ENCODE data around the gene ZFP1. TPM values are rescaled to one million over a fixed set of nuclear protein-coding genes. Genes with fewer than 3 reads are reported as not detected.

ZFP1 gene
- total RNA-seq, 1 donor from 2014 or later, result 19.8 TPM

GRCh38 chr16:75151798-75152197 lies 3.5 kb downstream of the ZFP1 start:
- peaks cover 47% of the 10 kb centered on the region for H3K36me3 Mint-ChIP-seq
- H3K4me1 Mint-ChIP-seq (ENCODE audit: unreplicated experiment), result peaks cover 4% of the 10 kb centered on the region

GRCh38 chr16:75152635-75153034 lies 4.3 kb downstream of the ZFP1 start:
- Mint-ChIP-seq H3K27me3 (no peaks in the 10 kb centered on the region), H3K9me3 (peaks cover 17% of the 10 kb centered on the region), H3K4me3 (peak overlapping the region; percentile 2), H3K27ac (no peak overlapping the region), H3K36me3 (peaks cover 56% of the 10 kb centered on the region), H3K4me1 (ENCODE audit: unreplicated experiment) (peaks cover 4% of the 10 kb centered on the region)
- TF ChIP-seq, protein P1, sequence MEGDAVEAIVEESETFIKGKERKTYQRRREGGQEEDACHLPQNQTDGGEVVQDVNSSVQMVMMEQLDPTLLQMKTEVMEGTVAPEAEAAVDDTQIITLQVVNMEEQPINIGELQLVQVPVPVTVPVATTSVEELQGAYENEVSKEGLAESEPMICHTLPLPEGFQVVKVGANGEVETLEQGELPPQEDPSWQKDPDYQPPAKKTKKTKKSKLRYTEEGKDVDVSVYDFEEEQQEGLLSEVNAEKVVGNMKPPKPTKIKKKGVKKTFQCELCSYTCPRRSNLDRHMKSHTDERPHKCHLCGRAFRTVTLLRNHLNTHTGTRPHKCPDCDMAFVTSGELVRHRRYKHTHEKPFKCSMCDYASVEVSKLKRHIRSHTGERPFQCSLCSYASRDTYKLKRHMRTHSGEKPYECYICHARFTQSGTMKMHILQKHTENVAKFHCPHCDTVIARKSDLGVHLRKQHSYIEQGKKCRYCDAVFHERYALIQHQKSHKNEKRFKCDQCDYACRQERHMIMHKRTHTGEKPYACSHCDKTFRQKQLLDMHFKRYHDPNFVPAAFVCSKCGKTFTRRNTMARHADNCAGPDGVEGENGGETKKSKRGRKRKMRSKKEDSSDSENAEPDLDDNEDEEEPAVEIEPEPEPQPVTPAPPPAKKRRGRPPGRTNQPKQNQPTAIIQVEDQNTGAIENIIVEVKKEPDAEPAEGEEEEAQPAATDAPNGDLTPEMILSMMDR (conservative IDR thresholded peaks at IDR 0.05), result no peak
- no peak for DNase-seq (ENCODE audit: extremely low spot score, unreplicated experiment)

More at GRCh38 chr16:75151798-75152197, 3.5 kb downstream of the ZFP1 start:
- no peak for DNase-seq (ENCODE audit: extremely low spot score, unreplicated experiment)
- no peak overlapping the region for H3K4me3 Mint-ChIP-seq
- peaks cover 15% of the 10 kb centered on the region for H3K9me3 Mint-ChIP-seq
- no peak overlapping the region for H3K27ac Mint-ChIP-seq
- no peaks in the 10 kb centered on the region for H3K27me3 Mint-ChIP-seq
- TF ChIP-seq, protein P1 (conservative IDR thresholded peaks at IDR 0.05), result no peak

GRCh38 chr16:75160386-75160785 lies 12.1 kb downstream of the ZFP1 start:
- no peak for DNase-seq (ENCODE audit: extremely low spot score, unreplicated experiment)
- Mint-ChIP-seq H3K4me3 (no peak overlapping the region), H3K27me3 (no peaks in the 10 kb centered on the region), H3K4me1 (ENCODE audit: unreplicated experiment) (no peaks in the 10 kb centered on the region), H3K27ac (no peak overlapping the region), H3K36me3 (peaks cover 65% of the 10 kb centered on the region), H3K9me3 (peaks cover 14% of the 10 kb centered on the region)
- TF ChIP-seq, protein P1 (conservative IDR thresholded peaks at IDR 0.05), result no peak

DNA sequence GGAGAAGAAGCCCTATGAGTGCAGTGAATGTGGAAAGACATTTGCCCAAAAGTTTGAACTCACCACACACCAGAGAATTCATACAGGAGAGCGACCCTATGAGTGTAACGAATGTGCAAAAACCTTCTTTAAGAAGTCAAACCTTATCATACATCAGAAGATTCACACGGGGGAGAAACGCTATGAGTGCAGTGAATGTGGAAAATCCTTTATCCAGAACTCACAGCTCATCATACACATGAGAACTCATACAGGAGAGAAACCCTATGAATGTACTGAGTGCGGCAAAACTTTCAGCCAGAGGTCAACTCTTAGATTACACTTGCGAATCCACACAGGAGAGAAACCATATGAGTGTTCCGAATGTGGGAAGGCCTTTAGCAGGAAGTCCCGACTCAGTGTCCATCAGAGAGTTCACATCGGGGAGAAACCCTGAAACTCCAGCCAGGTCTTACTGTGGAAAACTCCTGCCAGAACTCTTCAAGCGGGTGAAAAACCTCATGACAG lies 21.6 kb downstream of the ZFP1 start:
- Mint-ChIP-seq H3K9me3 (peaks cover 6% of the 10 kb centered on the region), H3K27me3 (no peaks in the 10 kb centered on the region), H3K36me3 (peaks cover 72% of the 10 kb centered on the region), H3K4me3 (no peak overlapping the region), H3K4me1 (ENCODE audit: unreplicated experiment) (no peaks in the 10 kb centered on the region), H3K27ac (no peak overlapping the region)
- DNase-seq (ENCODE audit: extremely low spot score, unreplicated experiment), result no peak
- TF ChIP-seq, protein P1 (conservative IDR thresholded peaks at IDR 0.05), result no peak

DNA sequence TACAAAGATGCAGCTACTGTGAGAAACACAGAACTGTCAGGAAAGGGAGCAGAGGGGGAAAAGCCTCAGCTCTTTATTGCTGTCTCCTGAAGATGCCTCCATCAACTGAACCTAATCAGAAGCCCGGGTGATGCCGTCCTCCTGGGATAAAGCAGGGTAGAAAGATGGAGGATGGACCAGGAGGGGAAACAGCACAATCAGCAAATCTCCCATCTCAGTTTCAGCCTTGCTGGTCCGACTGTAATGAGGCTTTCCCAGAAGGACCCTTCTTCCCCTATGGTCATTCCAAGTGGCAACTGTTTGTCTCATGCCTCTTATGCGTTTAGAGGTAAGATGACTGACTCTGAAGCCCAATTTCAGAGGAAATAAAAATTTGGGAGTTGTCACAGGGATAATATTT lies 24.3 kb downstream of the ZFP1 start:
- H3K27ac Mint-ChIP-seq, result no peak overlapping the region

More for the DNA sequence above, 24.3 kb downstream of the ZFP1 start:
- Mint-ChIP-seq H3K9me3 (peaks cover 15% of the 10 kb centered on the region), H3K36me3 (peaks cover 50% of the 10 kb centered on the region), H3K4me1 (ENCODE audit: unreplicated experiment) (no peaks in the 10 kb centered on the region), H3K4me3 (no peak overlapping the region), H3K27me3 (no peaks in the 10 kb centered on the region)
- DNase-seq (ENCODE audit: extremely low spot score, unreplicated experiment), result no peak
- TF ChIP-seq, protein P1 (conservative IDR thresholded peaks at IDR 0.05), result no peak

Data from type B pancreatic cell (in vitro differentiated cells).